Thyroid gland (tissue), 4 donors: ENCODE results near the gene SLC2A4. TPM values are rescaled to one million over a fixed set of nuclear protein-coding genes. Genes with fewer than 3 reads are reported as not detected.
"Not testable (repeated sequence)": the region's sequence is repeated elsewhere in the genome, so short reads cannot be mapped to it uniquely, and the experiment has no call there.

Experiments
- DNase-seq, 2 donors: peaks; one replicate each; pipeline ENCODE4 v3.0.0-alpha.2; 2019
- H3K27ac ChIP-seq, 3 donors: fragments of 200-600 bp; sonication (generic); 1 replicate in 2 of 3; 2 replicates in 1 of 3; pipeline ENCODE4 v1.5.1; 2016 to 2019; ENCODE audit warnings: mild to moderate bottlenecking in 1 of 3, moderate library complexity in 1 of 3
- H3K27me3 ChIP-seq: fragments of 200-600 bp; sonication (generic); one replicate; pipeline ENCODE4 v1.5.1; 2019
- H3K36me3 ChIP-seq, 2 donors: fragments of 200-600 bp; sonication (generic); one replicate each; pipeline ENCODE4 v1.5.1; 2016 to 2019
- H3K4me1 ChIP-seq, 2 donors: fragments of 200-600 bp; sonication (generic); one replicate each; pipeline ENCODE4 v1.5.1; 2017 to 2019
- H3K4me3 ChIP-seq, 3 donors: fragments of 200-600 bp; sonication (generic); replicated peaks in 1 of 3; 1 replicate in 2 of 3; 2 replicates in 1 of 3; pipeline ENCODE4 v1.5.1; 2016; ENCODE audit warnings: mild to moderate bottlenecking in 1 of 3
- H3K9me3 ChIP-seq: fragments of 200-600 bp; sonication (generic); one replicate; pipeline ENCODE4 v1.5.1; 2017
- CTCF ChIP-seq, 6 experiments: fragments of 200-600 bp in 3 of 6; fragments of 450-650 bp in 3 of 6; sonication (generic) in 3 of 6; IDR thresholded peaks; one replicate each; pipeline ENCODE4 v1.5.1; 2016 to 2019; ENCODE audit warnings: antibody characterized with exemption in 6 of 6, mild to moderate bottlenecking in 2 of 6, inconsistent platforms in 1 of 6, moderate library complexity in 1 of 6
- POLR2A ChIP-seq, 2 donors: fragments of 450-650 bp; IDR thresholded peaks; one replicate each; pipeline ENCODE4 v1.6.1; 2017; ENCODE audit warnings: antibody characterized with exemption in 2 of 2, mild to moderate bottlenecking in 2 of 2, moderate library complexity in 1 of 2
- WGBS, 2 donors: methylation state at CpG; one replicate each; pipeline ENCODE4 v1.1.5; 2017; 5-methylcytosine and 5-hydroxymethylcytosine counted together
- intact Hi-C: fragments of 100-400 bp; cut with DNase I; formaldehyde crosslinking; loops from one replicate; pipeline ENCODE4 v1.15.1; 2023
- total RNA-seq, 4 donors: library from RNA; depleted of rRNA; stranded (reverse); fragments of >200 nt; gene quantifications; one replicate each; pipeline ENCODE4 v1.2.3, GENCODE V29; 2016

SLC2A4 gene
- total RNA-seq, 4 donors from 2014 or later = 2.5 to 14.6 (median 3.9) TPM

GRCh38 chr17:7330638-7331015 is 49.1 kb downstream of the SLC2A4 start:
- H3K4me1 ChIP-seq = peaks cover 4 to 15% of the 10 kb centered on the region in 2 donors
- WGBS, 2 donors = 79 to 84% methylated on average over 4 to 5 of the region's 13 CpGs
- TF ChIP-seq CTCF (IDR thresholded peaks at IDR 0.05) (no peak), POLR2A (IDR thresholded peaks at IDR 0.05) (no peak)
- DNase-seq = no peak
- intact Hi-C loops = no loop called here
- H3K4me3 ChIP-seq = peak overlapping the region in 1 of 3 donors; percentile 80
- H3K9me3 ChIP-seq = no peaks in the 10 kb centered on the region
- peak overlapping the region in 1 of 3 donors; percentile 91 for H3K27ac ChIP-seq
- H3K36me3 ChIP-seq = no peaks in the 10 kb centered on the region
- H3K27me3 ChIP-seq = no peaks in the 10 kb centered on the region

GRCh38 chr17:7332111-7332510 is 50.6 kb downstream of the SLC2A4 start:
- Histone ChIP-seq H3K4me1 (peaks cover 4 to 15% of the 10 kb centered on the region in 2 donors), H3K4me3 (no peak overlapping the region), H3K36me3 (no peaks in the 10 kb centered on the region), H3K27ac (no peak overlapping the region), H3K9me3 (no peaks in the 10 kb centered on the region), H3K27me3 (no peaks in the 10 kb centered on the region)
- WGBS, 2 donors = 49 to 50% methylated on average over 6 of the region's 7 CpGs
- TF ChIP-seq CTCF (IDR thresholded peaks at IDR 0.05) (no peak), POLR2A (IDR thresholded peaks at IDR 0.05) (no peak)
- no peak for DNase-seq
- intact Hi-C loops = no loop called here

DNA sequence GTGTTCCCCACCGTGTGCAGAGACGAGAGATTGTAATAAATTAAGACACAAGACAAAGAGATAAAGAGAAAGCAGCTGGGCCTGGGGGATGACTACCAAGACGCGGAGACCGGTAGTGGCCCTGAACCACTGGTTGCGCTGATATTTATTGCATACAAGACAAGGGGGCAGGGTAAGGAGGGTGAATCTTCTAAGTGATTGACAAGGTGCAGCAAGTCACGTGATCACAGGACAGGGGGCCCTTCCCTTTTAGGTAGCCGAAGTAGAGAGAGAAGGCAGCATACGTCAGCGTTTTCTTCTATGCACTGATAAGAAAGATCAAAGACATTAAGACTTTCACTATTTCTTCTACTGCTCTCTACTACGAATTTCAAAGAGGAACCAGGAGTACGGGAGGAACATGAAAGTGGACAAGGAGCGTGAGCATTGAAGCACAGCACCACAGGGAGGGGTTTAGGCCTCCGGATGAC is 51.1 kb downstream of the SLC2A4 start:
- H3K36me3 ChIP-seq, intact Hi-C loops, H3K27ac ChIP-seq, H3K27me3 ChIP-seq, H3K4me3 ChIP-seq, H3K9me3 ChIP-seq: not testable (repeated sequence)
- H3K4me1 ChIP-seq = peaks cover 4 to 15% of the 10 kb centered on the region in 2 donors
- peak in 1 of 2 donors; percentile 38 for DNase-seq
- WGBS, 2 donors = 45 to 49% methylated on average over 13 to 14 of the region's 14 CpGs

DNA sequence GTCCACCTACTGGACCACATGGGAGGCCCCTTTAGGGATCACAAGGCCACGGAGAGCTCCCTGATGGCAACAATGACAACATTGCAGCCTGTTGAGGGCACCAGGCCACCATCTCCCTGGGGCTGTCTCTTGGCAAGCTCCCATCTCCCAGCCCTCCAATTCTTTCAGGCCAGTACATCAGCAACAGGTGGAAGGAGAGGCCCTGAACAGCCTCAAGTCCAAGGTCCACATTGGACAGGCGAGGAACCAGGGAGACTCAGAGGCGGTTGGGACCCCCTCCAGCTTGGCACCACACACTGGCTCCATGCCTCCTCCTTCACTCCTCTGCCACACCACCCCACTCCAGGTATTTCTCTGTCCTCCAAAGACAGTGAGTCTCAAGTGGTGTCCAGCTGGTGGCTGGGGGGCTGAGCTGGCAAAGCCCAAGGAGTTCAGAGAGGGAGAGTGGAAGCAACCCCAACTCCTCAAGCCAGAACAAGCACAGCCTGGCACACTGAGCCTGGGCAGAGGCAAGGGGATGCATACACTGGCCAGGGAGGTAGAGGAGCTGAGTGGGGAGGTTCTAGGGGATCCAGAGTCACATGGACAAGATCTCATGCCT is 53.5 kb downstream of the SLC2A4 start:
- no peaks in the 10 kb centered on the region for H3K9me3 ChIP-seq
- intact Hi-C loops = no loop called here
- no peak for DNase-seq
- TF ChIP-seq CTCF (IDR thresholded peaks at IDR 0.05) (no peak), POLR2A (IDR thresholded peaks at IDR 0.05) (no peak)
- H3K4me3 ChIP-seq = no peak overlapping the region
- peaks cover 4 to 6% of the 10 kb centered on the region in 2 donors for H3K4me1 ChIP-seq
- 85% methylated on average over 3 of the region's 3 CpGs; no CpG with 5 or more reads in 1 of the 2 donors for WGBS, 2 donors
- H3K27me3 ChIP-seq = no peaks in the 10 kb centered on the region
- H3K27ac ChIP-seq = no peak overlapping the region
- H3K36me3 ChIP-seq = no peaks in the 10 kb centered on the region

GRCh38 chr17:7335765-7336164 is 54.2 kb downstream of the SLC2A4 start:
- intact Hi-C loops, DNase-seq, H3K27ac ChIP-seq, H3K4me3 ChIP-seq, H3K36me3 ChIP-seq, H3K9me3 ChIP-seq, H3K4me1 ChIP-seq, H3K27me3 ChIP-seq: not testable (repeated sequence)
- 80 to 86% methylated on average over 13 of the region's 13 CpGs for WGBS, 2 donors

DNA sequence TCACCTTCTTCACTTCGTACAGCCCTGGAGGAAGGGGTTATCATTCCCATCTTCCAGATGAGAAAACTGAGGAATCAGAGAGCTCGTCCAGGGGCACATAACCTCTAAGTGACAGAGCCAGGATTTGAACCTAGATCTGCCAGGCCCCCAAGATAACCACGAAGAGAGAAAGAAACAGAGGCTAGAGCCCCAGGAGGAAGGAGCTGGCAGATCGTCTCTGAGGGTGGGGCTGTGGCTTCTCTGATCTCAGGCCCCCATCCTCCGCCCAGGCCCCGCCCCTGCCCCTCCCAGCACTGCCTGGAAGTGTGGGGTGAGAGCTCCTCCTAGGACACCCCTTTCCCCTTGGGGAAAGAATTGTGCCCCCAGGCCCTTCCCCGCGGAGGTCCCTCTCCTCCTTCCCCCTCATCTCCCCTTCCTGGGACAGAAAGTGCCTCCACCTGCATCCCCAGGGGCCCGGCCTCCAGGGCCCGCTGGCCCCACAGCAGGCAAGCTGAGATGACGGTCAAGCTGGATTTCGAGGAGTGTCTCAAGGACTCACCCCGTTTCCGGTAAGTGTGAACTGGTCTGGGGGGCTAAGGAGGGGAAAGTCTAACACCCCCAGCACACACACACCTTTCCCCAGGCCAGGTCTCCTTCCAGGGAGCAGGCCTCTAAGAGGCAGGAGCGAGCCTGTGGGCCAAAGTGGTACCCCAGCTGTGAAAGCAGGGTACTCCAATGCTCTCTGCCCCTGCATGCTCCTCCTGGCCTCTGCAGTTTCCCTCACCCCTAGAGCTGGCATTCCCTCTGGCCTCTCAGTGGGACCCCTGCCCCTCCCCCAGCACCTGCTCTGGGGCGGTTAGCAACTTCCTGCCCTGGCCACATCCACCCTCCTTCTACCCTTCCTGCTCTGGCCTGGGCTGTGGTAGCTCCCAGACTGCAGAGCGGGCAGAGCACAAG is 55.0 kb downstream of the SLC2A4 start, which contains the start of gene ACAP1:
ACAP1 (plus strand) TSS at position 290 of the 936 bp plus-strand sequence; CDS start at position 496, 206 bp downstream.
- no peak within 1 kb of the TSS for H3K4me3 ChIP-seq
- no peaks in the 10 kb centered on the region for H3K27me3 ChIP-seq
- intact Hi-C loops = no loop called here

GRCh38 chr17:7337600-7337999 is 56.1 kb downstream of the SLC2A4 start:
- 18 to 39% methylated on average over 7 of the region's 7 CpGs for WGBS, 2 donors
- H3K9me3 ChIP-seq, H3K4me3 ChIP-seq, H3K36me3 ChIP-seq, H3K27ac ChIP-seq, H3K27me3 ChIP-seq, H3K4me1 ChIP-seq, intact Hi-C loops: not testable (repeated sequence)
- peak; percentile 45 to 52 for DNase-seq

More for the DNA sequence above, 55.0 kb downstream of the SLC2A4 start, which contains the start of gene ACAP1:
- peak in 1 of 2 donors; percentile 20 for DNase-seq
- H3K27ac ChIP-seq = no peak within 1 kb of the TSS
- no peaks in the 10 kb centered on the region for H3K4me1 ChIP-seq
- WGBS, 2 donors = 48 to 53% methylated on average over 13 to 16 of the region's 17 CpGs
- no peaks in the 10 kb centered on the region for H3K9me3 ChIP-seq
- no peaks in the 10 kb centered on the region for H3K36me3 ChIP-seq
- TF ChIP-seq POLR2A (IDR thresholded peaks at IDR 0.05) (no peak), CTCF (IDR thresholded peaks at IDR 0.05) (no peak)
